ENCODE results near the gene GMDS.

The GMDS gene

DNA sequence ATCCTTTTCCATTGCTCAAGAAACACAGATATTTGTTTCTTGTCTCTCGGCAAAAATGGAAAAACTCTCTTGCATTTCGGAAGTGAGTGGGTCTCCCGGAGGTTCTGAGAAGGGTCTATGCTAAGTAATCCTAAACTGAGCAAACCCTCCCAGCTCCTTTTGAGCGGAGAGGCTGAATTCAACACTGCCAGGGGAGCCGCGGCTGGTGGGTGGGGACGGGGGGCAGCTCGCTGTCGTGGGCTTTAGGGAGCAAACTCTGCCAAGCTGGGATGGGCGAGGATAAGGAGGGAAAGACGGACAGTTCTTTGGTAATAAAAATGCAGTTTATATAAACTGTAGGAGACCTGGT, 424.3 kb downstream of the GMDS start:
- TF ChIP-seq, protein P1, sequence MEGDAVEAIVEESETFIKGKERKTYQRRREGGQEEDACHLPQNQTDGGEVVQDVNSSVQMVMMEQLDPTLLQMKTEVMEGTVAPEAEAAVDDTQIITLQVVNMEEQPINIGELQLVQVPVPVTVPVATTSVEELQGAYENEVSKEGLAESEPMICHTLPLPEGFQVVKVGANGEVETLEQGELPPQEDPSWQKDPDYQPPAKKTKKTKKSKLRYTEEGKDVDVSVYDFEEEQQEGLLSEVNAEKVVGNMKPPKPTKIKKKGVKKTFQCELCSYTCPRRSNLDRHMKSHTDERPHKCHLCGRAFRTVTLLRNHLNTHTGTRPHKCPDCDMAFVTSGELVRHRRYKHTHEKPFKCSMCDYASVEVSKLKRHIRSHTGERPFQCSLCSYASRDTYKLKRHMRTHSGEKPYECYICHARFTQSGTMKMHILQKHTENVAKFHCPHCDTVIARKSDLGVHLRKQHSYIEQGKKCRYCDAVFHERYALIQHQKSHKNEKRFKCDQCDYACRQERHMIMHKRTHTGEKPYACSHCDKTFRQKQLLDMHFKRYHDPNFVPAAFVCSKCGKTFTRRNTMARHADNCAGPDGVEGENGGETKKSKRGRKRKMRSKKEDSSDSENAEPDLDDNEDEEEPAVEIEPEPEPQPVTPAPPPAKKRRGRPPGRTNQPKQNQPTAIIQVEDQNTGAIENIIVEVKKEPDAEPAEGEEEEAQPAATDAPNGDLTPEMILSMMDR (conservative IDR thresholded peaks at IDR 0.05; ENCODE audit: low read depth, low read length), result no peak
- H4K20me1 ChIP-seq (ENCODE audit: insufficient read depth), result no peaks in the 10 kb centered on the region
- H3K4me1 ChIP-seq (ENCODE audit: low read depth, poor library complexity, severe bottlenecking), result peaks cover 35% of the 10 kb centered on the region
- H3K36me3 ChIP-seq (ENCODE audit: insufficient read depth), result no peaks in the 10 kb centered on the region
- no peak overlapping the region for H3K9ac ChIP-seq
- H3K27me3 ChIP-seq (ENCODE audit: insufficient read depth, low read depth), result no peaks in the 10 kb centered on the region
- no peaks in the 10 kb centered on the region for H3K79me2 ChIP-seq (ENCODE audit: insufficient read depth, low read depth)
- no peak overlapping the region for H2AFZ ChIP-seq (ENCODE audit: low read depth)
- peak overlapping the region; percentile 64 for H3K4me2 ChIP-seq
- H3K27ac ChIP-seq, result peak overlapping the region; percentile 28; the same call in 1 of the 2 replicates
- H3K4me3 ChIP-seq (IDR thresholded peaks at IDR 0.05; ENCODE audit: insufficient read depth, low read depth, low read length), result no peak overlapping the region

DNA sequence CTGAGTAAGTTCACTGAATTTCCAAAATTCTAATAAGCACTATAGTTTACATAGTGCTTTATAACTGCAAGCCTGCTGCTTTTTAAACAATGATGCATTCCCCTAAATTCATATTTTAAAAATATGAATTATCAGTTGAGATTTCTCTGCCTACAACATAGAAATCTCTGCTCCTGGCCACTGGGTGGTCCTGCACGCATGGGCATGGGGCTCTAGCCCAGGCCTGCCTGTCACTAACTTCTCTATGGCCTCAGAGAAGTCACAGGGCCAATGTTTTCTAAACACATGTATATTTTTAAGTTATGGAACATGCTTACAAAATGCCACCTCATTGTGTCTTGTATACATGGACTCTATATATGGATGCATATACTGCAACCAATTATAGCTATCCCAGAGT, 424.7 kb downstream of the GMDS start:
- no peak overlapping the region for H2AFZ ChIP-seq (ENCODE audit: low read depth)
- H3K4me1 ChIP-seq (ENCODE audit: low read depth, poor library complexity, severe bottlenecking), result peaks cover 35% of the 10 kb centered on the region
- no peaks in the 10 kb centered on the region for H3K27me3 ChIP-seq (ENCODE audit: insufficient read depth, low read depth)
- no peaks in the 10 kb centered on the region for H3K36me3 ChIP-seq (ENCODE audit: insufficient read depth)
- H3K4me3 ChIP-seq (IDR thresholded peaks at IDR 0.05; ENCODE audit: insufficient read depth, low read depth, low read length), result no peak overlapping the region
- H3K4me2 ChIP-seq, result peak overlapping the region; percentile 64; the same call in 1 of the 2 replicates
- no peak overlapping the region for H3K27ac ChIP-seq
- H4K20me1 ChIP-seq (ENCODE audit: insufficient read depth), result no peaks in the 10 kb centered on the region
- TF ChIP-seq, protein P1 (conservative IDR thresholded peaks at IDR 0.05; ENCODE audit: low read depth, low read length), result no peak
- no peaks in the 10 kb centered on the region for H3K79me2 ChIP-seq (ENCODE audit: insufficient read depth, low read depth)
- H3K9ac ChIP-seq, result no peak overlapping the region

GRCh38 chr6:1820165-1820564, 425.2 kb downstream of the GMDS start:
- Histone ChIP-seq H3K27ac (no peak overlapping the region), H3K4me3 (IDR thresholded peaks at IDR 0.05; ENCODE audit: insufficient read depth, low read depth, low read length) (no peak overlapping the region), H3K9ac (no peak overlapping the region), H3K4me1 (ENCODE audit: low read depth, poor library complexity, severe bottlenecking) (peaks cover 35% of the 10 kb centered on the region), H3K27me3 (ENCODE audit: insufficient read depth, low read depth) (no peaks in the 10 kb centered on the region), H4K20me1 (ENCODE audit: insufficient read depth) (no peaks in the 10 kb centered on the region), H3K79me2 (ENCODE audit: insufficient read depth, low read depth) (no peaks in the 10 kb centered on the region), H3K36me3 (ENCODE audit: insufficient read depth) (no peaks in the 10 kb centered on the region), H3K4me2 (no peak overlapping the region), H2AFZ (ENCODE audit: low read depth) (no peak overlapping the region)
- TF ChIP-seq, protein P1 (conservative IDR thresholded peaks at IDR 0.05; ENCODE audit: low read depth, low read length), result no peak

GRCh38 chr6:1819007-1819406, 426.4 kb downstream of the GMDS start:
- Histone ChIP-seq H4K20me1 (ENCODE audit: insufficient read depth) (no peaks in the 10 kb centered on the region), H3K4me2 (no peak overlapping the region), H3K36me3 (ENCODE audit: insufficient read depth) (no peaks in the 10 kb centered on the region), H3K27me3 (ENCODE audit: insufficient read depth, low read depth) (no peaks in the 10 kb centered on the region), H3K4me3 (IDR thresholded peaks at IDR 0.05; ENCODE audit: insufficient read depth, low read depth, low read length) (no peak overlapping the region), H3K9ac (no peak overlapping the region), H3K79me2 (ENCODE audit: insufficient read depth, low read depth) (no peaks in the 10 kb centered on the region), H3K27ac (no peak overlapping the region), H3K4me1 (ENCODE audit: low read depth, poor library complexity, severe bottlenecking) (peaks cover 35% of the 10 kb centered on the region), H2AFZ (ENCODE audit: low read depth) (no peak overlapping the region)
- TF ChIP-seq, protein P1 (conservative IDR thresholded peaks at IDR 0.05; ENCODE audit: low read depth, low read length), result no peak

Data from KMS-11 (cell line).